Brain microvascular endothelial cell (primary cell): ENCODE results near the gene MYO7A.

Experiments
- DNase-seq: peaks from one replicate; pipeline ENCODE4 v3.0.0-alpha.2; 2020
- H3K27ac ChIP-seq: fragments of 250-450 bp; sonication (Bioruptor Pico); 2 replicates; pipeline ENCODE4 v1.5.1; 2020; ENCODE audit warnings: mild to moderate bottlenecking, moderate library complexity
- H3K27me3 ChIP-seq: fragments of 250-450 bp; sonication (Bioruptor Pico); replicated peaks from 2 replicates; pipeline ENCODE4 v1.5.1; 2020; ENCODE audit warnings: mild to moderate bottlenecking
- H3K36me3 ChIP-seq: fragments of 250-450 bp; sonication (Bioruptor Pico); replicated peaks from 2 replicates; pipeline ENCODE4 v1.5.1; 2020; ENCODE audit warnings: mild to moderate bottlenecking
- H3K4me3 ChIP-seq: 2 replicates; pipeline ENCODE4 v1.5.1; 2011; ENCODE audit warnings: low read depth, mild to moderate bottlenecking, control low read depth, low read length, moderate library complexity
- CTCF ChIP-seq: IDR thresholded peaks from 2 replicates; pipeline ENCODE4 v1.5.1; 2011; ENCODE audit warnings: low read depth, mild to moderate bottlenecking, moderate library complexity, low read length, control low read depth, inconsistent platforms; ENCODE audit errors: missing control alignments
- in situ Hi-C: cut with HindIII; loops from 2 replicates; pipeline ENCODE4 v1.10.0; 2017; ENCODE audit warnings: low sequenced_read_pairs, low pct_ligation_motif_present

Gene MYO7A

GRCh38 chr11:77183431-77183984, 55.5 kb downstream of the MYO7A start:
- H3K27ac ChIP-seq: no peak overlapping the region
- H3K4me3 ChIP-seq: no peak overlapping the region
- in situ Hi-C loops: no loop called here
- no peaks in the 10 kb centered on the region for H3K27me3 ChIP-seq
- H3K36me3 ChIP-seq: no peaks in the 10 kb centered on the region
- TF ChIP-seq CTCF: no peak
- DNase-seq: no peak

- Histone ChIP-seq H3K27me3 (no peaks in the 10 kb centered on the region), H3K4me3 (no peak overlapping the region), H3K27ac (no peak overlapping the region), H3K36me3 (no peaks in the 10 kb centered on the region)
- DNase-seq: no peak
- in situ Hi-C loops: no loop called here
- TF ChIP-seq CTCF: no peak
Observed at GRCh38 chr11:77184136-77184860, 56.3 kb downstream of the MYO7A start.

DNA sequence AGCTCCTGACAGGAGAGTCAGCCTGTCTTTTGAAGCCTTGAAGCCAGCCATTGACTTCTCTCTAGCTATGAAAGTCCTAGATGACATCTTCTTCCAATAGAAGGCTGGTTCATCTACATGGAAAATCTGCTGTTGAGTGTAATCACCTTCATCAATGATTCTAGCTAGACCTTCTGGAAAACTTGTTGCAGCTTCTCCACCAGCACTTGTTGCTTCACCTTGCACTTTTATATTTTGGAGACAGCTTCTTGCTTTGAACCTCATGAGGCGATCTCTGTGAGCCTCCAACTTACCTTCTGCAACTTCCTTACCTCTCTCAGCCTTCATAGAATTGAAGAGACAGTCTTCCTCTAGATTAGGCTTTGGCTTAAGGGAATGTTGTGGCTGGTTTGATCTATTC, 58.3 kb downstream of the MYO7A start:
- no peak overlapping the region for H3K4me3 ChIP-seq
- DNase-seq: no peak
- H3K36me3 ChIP-seq: no peaks in the 10 kb centered on the region
- no peak for TF ChIP-seq CTCF
- no peak overlapping the region for H3K27ac ChIP-seq
- in situ Hi-C loops: no loop called here
- H3K27me3 ChIP-seq: no peaks in the 10 kb centered on the region

DNA sequence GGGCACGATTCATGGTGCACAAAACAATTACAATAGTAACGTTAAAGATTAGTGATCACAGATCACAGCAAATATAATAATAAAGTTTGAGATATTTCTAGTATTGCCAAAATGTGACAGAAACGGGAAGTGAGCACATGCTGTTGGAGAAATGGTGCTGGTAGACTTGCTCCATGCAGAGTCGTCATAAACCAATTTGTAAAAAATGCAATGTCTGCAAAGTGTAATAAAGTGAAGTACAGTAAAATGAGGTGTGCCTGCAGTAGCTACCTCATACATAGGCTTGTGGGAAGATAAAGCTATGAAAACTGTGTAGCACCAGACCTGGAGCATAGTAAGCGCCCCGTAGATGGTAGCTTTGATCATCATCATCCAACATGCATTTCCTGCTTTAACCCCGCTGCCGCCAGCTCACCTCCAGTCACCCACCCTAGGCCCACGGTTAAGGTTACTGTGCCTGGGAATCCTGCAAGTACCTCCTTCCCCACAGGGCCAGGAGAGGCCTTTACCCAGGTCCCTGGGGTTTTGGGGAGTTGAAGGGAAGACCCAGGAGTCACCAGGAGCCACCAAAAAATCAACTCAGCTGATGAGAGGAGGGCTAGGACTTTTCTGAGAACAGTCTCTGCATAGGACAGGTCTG, 59.2 kb downstream of the MYO7A start:
- Histone ChIP-seq H3K36me3 (no peaks in the 10 kb centered on the region), H3K4me3 (no peak overlapping the region), H3K27ac (no peak overlapping the region), H3K27me3 (no peaks in the 10 kb centered on the region)
- TF ChIP-seq CTCF: no peak
- no peak for DNase-seq
- in situ Hi-C loops: no loop called here

DNA sequence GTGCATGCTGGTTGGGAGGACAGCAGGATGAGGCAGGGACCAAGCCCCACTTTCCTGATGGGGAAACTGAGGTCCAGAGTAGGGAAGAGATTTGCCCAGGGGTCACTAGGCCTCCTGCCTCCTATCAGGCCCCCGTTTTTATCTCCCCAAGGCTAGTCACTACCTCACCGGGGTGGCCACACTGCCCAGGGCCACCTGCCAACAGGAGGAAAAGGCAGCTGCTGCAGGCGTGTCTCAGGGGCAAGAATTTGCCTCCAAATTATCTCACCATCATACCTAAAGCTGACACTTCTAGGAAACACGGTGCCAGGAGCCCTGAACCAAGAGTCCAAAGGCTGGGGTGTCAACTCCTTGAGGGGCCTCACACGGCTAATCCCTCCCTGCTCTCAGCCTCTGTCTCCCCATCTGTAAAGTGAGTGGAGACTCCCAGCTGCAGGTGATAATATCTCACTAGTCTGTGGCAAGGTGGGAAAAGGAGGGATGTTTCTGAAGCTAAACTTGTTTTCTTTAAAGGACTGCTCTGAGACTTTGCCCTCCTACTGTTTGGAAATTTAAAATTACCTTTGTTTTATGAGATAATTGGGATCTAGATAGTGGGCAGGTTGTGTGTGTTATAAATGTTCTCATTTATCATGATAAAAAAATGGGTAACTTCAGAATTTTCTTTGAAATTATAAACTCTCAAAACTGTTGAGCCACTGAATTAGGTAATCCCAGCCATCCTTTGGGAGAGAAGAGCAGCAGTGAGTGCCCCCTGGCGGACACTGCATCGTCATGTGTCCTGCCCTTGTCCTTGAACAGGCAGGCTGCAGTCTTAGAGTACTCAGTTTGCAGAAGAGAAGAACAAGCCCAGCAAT, 60.0 kb downstream of the MYO7A start:
- H3K36me3 ChIP-seq: no peaks in the 10 kb centered on the region
- H3K27me3 ChIP-seq: no peaks in the 10 kb centered on the region

More for the DNA sequence above, 60.0 kb downstream of the MYO7A start:
- DNase-seq: peak; percentile 70
- Histone ChIP-seq H3K27ac (no peak overlapping the region), H3K4me3 (no peak overlapping the region)
- in situ Hi-C loops: no loop called here
- TF ChIP-seq CTCF: peak; percentile 96
